ENCODE results near the gene APOL2.

APOL2 gene

DNA sequence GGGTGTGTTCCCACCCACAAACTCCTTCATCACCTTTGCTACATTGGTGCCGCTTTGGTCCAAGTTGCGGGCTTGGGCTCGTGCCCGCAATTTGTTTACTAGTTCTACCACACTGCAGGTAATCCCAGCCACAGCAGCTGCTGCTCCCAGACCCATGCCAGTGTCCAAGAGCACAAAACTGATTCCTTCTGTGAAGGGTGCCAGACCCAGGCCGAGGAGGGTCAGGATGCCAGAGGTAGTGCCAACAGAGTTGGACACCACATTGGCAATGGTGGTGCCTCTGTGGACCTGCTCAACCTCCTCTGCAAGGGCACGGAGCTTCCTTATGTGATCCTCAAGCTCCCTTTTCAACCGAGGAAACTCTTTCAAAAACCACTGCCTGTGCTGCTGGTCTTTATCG is 11.5 kb downstream of the APOL2 start:
- no peak for DNase-seq (ENCODE audit: low spot score)
- no peak overlapping the region for H3K27ac Mint-ChIP-seq
- no peak overlapping the region for H3K4me3 Mint-ChIP-seq
- H3K9me3 Mint-ChIP-seq, result no peaks in the 10 kb centered on the region
- no peaks in the 10 kb centered on the region for H3K27me3 Mint-ChIP-seq (ENCODE audit: low read depth)
- peaks cover 61% of the 10 kb centered on the region for H3K36me3 Mint-ChIP-seq (ENCODE audit: low read depth)
- no peaks in the 10 kb centered on the region for H3K4me1 Mint-ChIP-seq (ENCODE audit: low read depth)

DNA sequence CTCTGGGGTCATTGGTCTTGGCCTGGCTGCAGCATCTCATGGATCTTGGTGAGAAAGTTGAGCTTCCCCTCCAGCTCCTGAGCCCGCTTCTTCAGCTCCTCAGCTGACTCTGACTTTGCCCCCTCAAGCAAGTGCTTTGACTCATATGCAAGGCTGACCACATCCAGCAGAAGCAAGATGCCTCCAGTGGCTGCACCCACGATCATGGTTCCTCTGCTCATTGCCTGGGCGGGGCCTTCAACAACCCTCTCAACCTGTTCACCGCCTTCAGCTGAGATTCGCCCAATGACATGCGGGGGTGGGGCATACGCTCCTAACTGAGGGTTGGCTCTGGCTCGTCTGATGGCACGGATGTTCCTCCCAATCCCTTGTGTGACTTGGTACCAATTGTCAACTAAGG is 11.9 kb downstream of the APOL2 start:
- DNase-seq (ENCODE audit: low spot score), result no peak
- H3K4me3 Mint-ChIP-seq, result no peak overlapping the region
- H3K27me3 Mint-ChIP-seq (ENCODE audit: low read depth), result no peaks in the 10 kb centered on the region
- H3K36me3 Mint-ChIP-seq (ENCODE audit: low read depth), result peaks cover 59% of the 10 kb centered on the region
- H3K4me1 Mint-ChIP-seq (ENCODE audit: low read depth), result no peaks in the 10 kb centered on the region
- H3K27ac Mint-ChIP-seq, result no peak overlapping the region
- no peaks in the 10 kb centered on the region for H3K9me3 Mint-ChIP-seq

DNA sequence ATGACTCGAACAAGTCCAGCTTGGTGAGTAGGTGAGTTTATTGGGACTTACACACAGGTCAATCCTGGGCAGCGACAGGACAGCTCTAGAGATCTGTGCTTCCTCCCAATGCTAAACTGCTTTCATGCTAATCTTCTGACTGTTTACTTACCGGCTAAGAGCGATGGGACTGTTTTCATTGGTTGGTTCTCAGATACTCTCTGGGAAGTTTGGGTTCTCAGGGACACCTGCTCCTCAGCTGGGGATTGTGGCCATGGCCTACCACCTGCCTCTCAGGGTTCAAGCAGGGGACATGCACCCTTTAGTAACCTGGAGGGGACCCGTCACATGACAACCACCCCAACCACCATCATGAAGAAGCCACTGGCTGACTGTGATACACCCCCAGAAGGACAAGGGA is 13.1 kb downstream of the APOL2 start:
- Mint-ChIP-seq H3K4me3 (no peak overlapping the region), H3K27ac (no peak overlapping the region), H3K4me1 (ENCODE audit: low read depth) (peaks cover 2% of the 10 kb centered on the region), H3K36me3 (ENCODE audit: low read depth) (peaks cover 47% of the 10 kb centered on the region), H3K9me3 (no peaks in the 10 kb centered on the region), H3K27me3 (ENCODE audit: low read depth) (peaks cover 2% of the 10 kb centered on the region)
- DNase-seq (ENCODE audit: low spot score), result no peak

DNA sequence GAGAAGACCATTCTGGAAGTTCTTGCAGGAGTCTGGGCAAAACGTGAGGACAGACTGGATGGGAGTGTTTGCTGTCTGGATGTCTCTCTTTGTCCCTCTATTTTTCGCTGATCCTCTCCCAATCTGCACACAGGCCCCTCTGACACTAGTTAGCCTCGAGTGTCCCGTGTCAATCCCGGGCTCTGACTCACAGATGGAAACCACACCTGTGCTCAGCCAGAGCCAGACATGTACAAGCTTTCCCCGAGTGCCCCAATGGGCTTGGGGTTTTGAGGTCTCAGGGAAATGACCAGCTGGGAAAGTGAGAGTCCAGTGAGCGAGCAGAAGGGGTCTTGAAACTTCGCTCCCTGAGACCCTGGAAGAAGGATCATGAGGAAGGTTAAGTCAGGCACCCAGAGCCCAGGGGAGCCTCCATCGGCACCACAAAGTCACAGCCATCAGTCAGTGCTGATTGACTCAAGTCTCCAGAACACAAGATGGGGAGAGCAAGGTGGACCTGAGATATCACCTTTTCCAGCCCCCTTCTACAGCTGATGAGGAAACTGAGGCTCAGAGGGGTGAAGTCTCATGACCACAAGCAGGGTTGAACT is 13.9 kb downstream of the APOL2 start:
- Mint-ChIP-seq H3K4me1 (ENCODE audit: low read depth) (peaks cover 2% of the 10 kb centered on the region), H3K27ac (peak overlapping the region; percentile 14), H3K36me3 (ENCODE audit: low read depth) (peaks cover 40% of the 10 kb centered on the region), H3K9me3 (no peaks in the 10 kb centered on the region), H3K27me3 (ENCODE audit: low read depth) (peaks cover 7% of the 10 kb centered on the region), H3K4me3 (no peak overlapping the region)
- DNase-seq (ENCODE audit: low spot score), result no peak

DNA sequence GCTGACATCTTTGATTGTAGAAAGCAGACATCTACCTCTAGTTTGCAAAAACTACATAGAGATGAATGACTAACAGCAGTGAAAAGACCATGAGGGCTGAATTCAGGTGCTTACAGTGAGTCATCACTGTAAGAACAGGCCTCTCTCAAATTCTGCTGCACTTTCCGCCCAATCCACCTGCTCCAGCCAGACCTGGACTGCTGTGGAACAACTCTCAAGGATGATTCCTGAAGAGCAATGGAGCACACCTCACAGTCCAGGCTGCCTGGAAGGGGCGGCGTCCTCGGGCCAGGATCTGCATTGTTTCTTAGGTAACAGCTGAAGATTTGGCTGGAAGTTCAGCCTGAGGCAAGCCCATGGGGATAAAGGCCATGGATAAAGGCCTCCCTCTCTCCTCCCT is 15.1 kb downstream of the APOL2 start:
- no peaks in the 10 kb centered on the region for H3K9me3 Mint-ChIP-seq
- DNase-seq (ENCODE audit: low spot score), result no peak
- H3K27me3 Mint-ChIP-seq (ENCODE audit: low read depth), result peaks cover 10% of the 10 kb centered on the region
- H3K4me1 Mint-ChIP-seq (ENCODE audit: low read depth), result peaks cover 2% of the 10 kb centered on the region
- no peak overlapping the region for H3K4me3 Mint-ChIP-seq
- H3K27ac Mint-ChIP-seq, result no peak overlapping the region
- peaks cover 35% of the 10 kb centered on the region for H3K36me3 Mint-ChIP-seq (ENCODE audit: low read depth)

DNA sequence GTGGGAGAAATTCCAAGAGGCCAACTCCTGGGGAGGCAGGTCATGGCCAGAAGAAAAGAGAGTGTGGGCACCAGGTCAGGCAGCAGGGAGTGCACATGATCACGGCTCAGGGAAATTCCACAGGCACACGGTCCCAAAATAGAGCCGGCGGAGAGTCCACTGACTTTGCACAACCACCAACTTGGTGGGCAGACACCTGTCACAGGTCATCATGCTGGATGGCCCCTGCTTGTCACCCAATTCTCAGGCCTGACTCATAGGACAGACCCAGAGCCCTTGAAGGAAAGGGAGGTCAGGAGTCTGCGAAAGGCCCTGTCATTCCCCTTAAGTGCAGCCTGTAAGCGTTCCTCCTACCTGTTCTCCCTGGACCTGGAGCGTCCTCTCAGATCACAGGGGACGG is 15.8 kb downstream of the APOL2 start:
- Mint-ChIP-seq H3K27me3 (ENCODE audit: low read depth) (peaks cover 17% of the 10 kb centered on the region), H3K4me1 (ENCODE audit: low read depth) (peaks cover 2% of the 10 kb centered on the region), H3K4me3 (no peak overlapping the region), H3K36me3 (ENCODE audit: low read depth) (peaks cover 27% of the 10 kb centered on the region), H3K9me3 (no peaks in the 10 kb centered on the region), H3K27ac (no peak overlapping the region)
- DNase-seq (ENCODE audit: low spot score), result no peak

DNA sequence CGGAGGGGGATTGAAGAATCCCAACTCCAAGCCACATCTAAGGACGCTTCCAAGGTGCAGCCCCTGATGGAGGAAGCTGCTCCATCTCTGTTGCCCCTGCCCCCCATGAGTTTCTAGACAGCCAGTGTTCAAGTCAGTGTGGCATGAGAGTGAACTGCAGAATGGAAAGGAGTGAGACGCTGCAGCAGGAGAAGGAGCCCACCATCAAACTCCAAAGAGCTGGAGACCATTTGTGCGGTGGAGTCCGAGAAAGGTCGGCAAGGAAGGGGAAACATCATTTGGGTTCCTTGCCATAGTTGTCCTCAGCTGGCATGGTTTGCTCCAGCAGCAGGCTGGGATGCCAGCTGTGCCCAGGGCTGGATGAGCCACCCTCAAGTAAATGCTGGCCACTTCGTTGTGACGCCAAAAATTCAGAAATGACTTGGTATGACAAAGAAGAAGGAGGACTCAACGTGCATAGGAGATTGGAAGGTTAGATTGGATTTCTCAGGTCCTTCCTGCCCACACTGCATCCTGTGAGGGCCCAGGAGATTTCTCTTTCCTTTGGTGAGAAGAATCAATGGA is 16.4 kb downstream of the APOL2 start:
- no peaks in the 10 kb centered on the region for H3K9me3 Mint-ChIP-seq
- DNase-seq (ENCODE audit: low spot score), result no peak
- H3K4me3 Mint-ChIP-seq, result no peak overlapping the region
- peaks cover 24% of the 10 kb centered on the region for H3K36me3 Mint-ChIP-seq (ENCODE audit: low read depth)
- peaks cover 2% of the 10 kb centered on the region for H3K4me1 Mint-ChIP-seq (ENCODE audit: low read depth)
- H3K27me3 Mint-ChIP-seq (ENCODE audit: low read depth), result peaks cover 21% of the 10 kb centered on the region
- no peak overlapping the region for H3K27ac Mint-ChIP-seq

DNA sequence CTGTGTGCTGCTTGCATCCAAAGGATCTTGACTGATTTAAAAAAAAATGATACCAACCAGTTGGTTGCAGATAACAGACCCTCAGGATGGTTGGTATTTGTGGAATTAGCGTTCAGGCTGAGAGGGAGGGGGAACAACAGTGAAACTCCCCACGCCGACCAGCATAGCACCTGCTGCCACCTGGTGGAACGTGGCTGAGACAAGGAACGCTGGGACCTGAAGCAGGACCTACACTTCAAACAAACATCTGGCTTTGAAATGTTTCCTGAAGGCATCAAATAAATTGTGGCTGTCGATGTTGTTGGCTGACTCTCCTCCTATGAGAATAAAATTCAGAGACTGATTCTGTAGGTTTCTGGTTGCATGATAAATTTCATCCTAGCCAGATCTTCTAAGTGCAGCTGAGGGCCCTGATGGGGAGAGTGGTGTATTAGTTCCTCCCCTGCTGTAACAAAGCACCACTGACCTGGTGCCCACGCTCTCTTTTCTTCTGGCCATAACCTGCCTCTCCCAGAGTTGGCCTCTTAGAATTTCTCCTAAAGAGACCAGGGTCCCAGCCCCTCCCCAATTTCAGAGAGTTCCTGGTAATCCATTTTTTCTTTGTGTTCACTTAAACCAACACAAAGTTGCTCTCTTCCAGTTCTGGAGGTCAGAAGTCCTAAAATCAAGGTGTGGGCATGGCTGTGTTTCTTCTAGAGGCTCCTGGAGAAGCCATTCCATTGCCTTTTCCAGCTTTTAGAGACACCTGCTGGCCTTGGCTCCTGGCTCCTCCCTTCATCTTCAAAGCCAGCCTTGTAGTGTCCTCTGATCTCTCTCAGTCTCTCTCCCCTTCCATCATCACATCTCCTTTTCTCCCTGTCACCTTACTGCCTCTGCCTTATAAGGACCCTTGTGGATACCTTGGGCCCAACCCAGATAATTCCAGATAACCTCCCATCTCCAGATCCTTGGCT is 17.3 kb downstream of the APOL2 start:
- Mint-ChIP-seq H3K4me1 (ENCODE audit: low read depth) (peaks cover 2% of the 10 kb centered on the region), H3K4me3 (no peak overlapping the region), H3K9me3 (no peaks in the 10 kb centered on the region), H3K27ac (no peak overlapping the region), H3K36me3 (ENCODE audit: low read depth) (peaks cover 15% of the 10 kb centered on the region), H3K27me3 (ENCODE audit: low read depth) (peaks cover 25% of the 10 kb centered on the region)
- DNase-seq (ENCODE audit: low spot score), result peak; percentile 15

DNA sequence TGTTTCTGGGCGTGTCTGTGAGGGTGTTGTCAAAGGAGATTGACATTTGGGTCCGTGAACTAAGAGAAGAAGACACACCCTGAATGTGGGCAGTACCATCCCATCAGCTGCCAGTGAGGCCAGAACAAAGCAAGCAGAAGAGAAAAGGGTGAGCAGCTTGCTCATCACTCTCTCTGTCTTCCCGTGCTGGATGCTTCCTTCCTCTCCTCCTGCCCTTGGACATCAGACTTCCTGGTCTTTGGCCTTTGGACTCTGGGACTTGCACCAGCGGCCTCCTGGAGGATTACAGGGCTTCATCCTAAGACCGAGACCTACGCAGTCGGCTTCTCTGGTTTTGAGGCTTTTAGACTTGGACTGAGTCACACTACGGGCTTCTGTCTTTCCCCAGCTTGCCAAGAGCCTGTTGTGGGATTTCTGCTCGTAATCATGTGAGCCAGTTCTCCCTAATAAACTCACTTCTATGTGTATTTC is 18.8 kb downstream of the APOL2 start:
- H3K27ac Mint-ChIP-seq, result no peak overlapping the region
- no peak overlapping the region for H3K4me3 Mint-ChIP-seq
- peaks cover 3% of the 10 kb centered on the region for H3K36me3 Mint-ChIP-seq (ENCODE audit: low read depth)
- no peaks in the 10 kb centered on the region for H3K9me3 Mint-ChIP-seq
- peaks cover 2% of the 10 kb centered on the region for H3K4me1 Mint-ChIP-seq (ENCODE audit: low read depth)
- H3K27me3 Mint-ChIP-seq (ENCODE audit: low read depth), result peaks cover 37% of the 10 kb centered on the region
- DNase-seq (ENCODE audit: low spot score), result no peak

DNA sequence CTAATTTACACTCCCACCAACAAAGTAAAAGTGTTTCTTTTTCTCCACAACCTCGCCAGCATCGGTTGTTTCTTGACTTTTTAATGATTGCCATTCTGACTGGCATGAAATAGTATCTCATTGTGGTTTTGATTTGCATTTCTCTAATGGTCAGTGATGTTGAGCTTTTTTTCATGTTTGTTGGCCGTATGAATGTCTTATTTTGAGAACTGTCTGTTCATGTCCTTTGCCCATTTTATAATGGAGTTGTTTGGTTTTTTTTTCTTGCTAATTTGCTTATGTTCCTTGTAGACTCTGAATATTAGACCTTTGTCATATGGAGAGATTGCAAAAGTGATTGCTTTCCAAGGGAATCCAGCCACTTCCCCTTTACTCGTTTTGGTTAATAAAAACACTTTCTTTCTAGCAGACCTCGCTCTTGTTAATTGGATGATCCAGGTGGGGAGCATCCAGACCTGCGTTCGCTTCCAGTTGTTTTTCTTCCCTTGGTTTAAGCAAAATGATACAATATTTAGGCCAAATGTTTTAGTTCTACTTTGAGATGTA is 20.6 kb downstream of the APOL2 start:
- Mint-ChIP-seq H3K4me1 (ENCODE audit: low read depth) (peaks cover 2% of the 10 kb centered on the region), H3K4me3 (no peak overlapping the region), H3K36me3 (ENCODE audit: low read depth) (no peaks in the 10 kb centered on the region), H3K27ac (no peak overlapping the region), H3K9me3 (no peaks in the 10 kb centered on the region), H3K27me3 (ENCODE audit: low read depth) (peaks cover 49% of the 10 kb centered on the region)
- DNase-seq (ENCODE audit: low spot score), result no peak

DNA sequence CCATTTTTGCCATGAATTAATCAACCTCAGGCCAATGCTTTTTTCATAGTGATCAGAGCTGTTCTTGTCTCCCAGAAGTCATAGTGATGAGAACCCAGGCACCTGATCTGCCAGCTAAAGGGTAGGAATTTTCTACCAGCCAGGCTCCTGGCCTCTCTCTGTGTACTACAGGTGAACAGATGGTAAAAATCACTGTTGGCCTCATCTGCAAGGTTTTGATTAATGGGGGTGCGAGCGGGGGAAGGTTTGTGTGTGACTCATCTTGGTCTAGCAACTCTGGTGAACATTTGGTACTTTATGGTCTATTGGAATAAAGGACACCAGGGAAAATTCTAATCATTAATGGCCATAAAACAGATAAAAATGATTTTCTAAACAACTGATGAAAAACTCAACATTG is 23.3 kb downstream of the APOL2 start:
- Mint-ChIP-seq H3K4me1 (ENCODE audit: low read depth) (peaks cover 3% of the 10 kb centered on the region), H3K36me3 (ENCODE audit: low read depth) (no peaks in the 10 kb centered on the region), H3K9me3 (no peaks in the 10 kb centered on the region), H3K27ac (no peak overlapping the region), H3K4me3 (no peak overlapping the region), H3K27me3 (ENCODE audit: low read depth) (peaks cover 64% of the 10 kb centered on the region)
- no peak for DNase-seq (ENCODE audit: low spot score)

DNA sequence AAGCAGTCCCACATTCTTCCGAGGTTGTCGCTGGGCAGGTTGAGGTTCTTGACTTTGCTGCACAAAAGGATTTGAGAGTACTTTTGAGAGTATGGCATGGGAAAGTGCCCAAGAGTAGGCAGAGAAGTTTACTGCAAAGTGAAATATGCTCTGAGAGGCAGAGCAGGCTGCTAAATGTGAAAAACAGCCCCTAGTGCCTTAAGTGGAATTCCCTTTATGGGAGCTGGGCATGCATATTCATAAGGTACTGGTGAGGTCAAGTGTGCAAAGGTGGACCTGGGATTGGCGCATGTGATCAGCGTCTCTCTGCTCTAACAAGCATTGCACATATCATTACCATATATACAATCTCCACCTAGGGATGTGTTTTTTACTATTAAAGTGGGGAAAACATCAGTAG is 25.7 kb downstream of the APOL2 start:
- DNase-seq (ENCODE audit: low spot score), result no peak
- Mint-ChIP-seq H3K4me1 (ENCODE audit: low read depth) (peaks cover 5% of the 10 kb centered on the region), H3K4me3 (no peak overlapping the region), H3K36me3 (ENCODE audit: low read depth) (no peaks in the 10 kb centered on the region), H3K27me3 (ENCODE audit: low read depth) (peaks cover 60% of the 10 kb centered on the region), H3K9me3 (peaks cover 17% of the 10 kb centered on the region), H3K27ac (no peak overlapping the region)

DNA sequence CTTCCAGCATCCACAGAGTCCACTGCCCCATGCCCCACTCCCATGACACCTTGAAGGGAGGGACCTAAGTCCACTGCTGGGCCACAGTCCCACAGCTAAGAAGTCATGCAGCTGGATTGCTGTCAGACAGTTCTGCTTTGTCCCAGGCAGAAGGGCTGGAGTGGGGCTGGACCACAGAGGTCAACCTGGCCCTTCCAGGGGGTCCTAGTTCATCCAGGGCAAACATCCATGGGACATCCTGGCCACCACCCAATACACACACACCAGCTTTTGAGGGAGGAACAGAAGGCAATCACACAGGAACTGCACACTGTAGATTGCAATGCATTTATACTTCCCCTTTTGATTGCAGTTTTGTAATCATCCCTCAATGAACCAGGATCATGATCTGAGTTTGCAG is 26.4 kb downstream of the APOL2 start:
- no peak overlapping the region for H3K27ac Mint-ChIP-seq
- H3K27me3 Mint-ChIP-seq (ENCODE audit: low read depth), result peaks cover 55% of the 10 kb centered on the region
- no peak for DNase-seq (ENCODE audit: low spot score)
- peaks cover 7% of the 10 kb centered on the region for H3K4me1 Mint-ChIP-seq (ENCODE audit: low read depth)
- no peaks in the 10 kb centered on the region for H3K36me3 Mint-ChIP-seq (ENCODE audit: low read depth)
- H3K4me3 Mint-ChIP-seq, result no peak overlapping the region
- H3K9me3 Mint-ChIP-seq, result peaks cover 17% of the 10 kb centered on the region

DNA sequence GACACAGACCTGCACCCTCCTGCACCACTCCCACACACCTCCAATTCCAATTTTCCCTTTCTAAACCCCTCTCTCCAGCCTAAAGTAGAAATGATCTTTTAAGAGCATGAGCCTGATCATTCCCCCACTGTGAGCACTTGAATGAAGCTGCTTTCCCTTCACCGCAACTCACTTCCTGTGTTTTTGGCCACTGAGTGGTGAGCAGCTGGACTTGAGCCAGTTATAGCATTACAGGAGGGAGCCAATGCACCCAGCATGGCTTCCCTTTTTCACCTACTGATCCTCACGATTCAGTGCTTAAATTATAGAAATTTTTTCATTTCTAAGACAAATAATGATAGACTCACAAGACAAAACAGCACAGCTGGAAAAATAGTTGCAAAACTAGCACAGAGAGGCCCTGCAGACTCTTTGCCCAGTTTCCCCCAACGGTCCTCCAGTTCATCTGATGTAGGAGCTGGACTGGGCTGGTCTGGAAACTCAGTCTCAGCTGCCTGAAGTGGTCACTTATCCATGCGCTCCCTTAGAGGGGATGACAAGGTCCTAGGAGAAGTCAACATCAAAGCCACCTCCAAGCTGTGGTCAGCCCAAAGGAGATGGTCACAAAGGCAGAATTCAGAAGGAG is 28.0 kb downstream of the APOL2 start:
- H3K9me3 Mint-ChIP-seq, result peaks cover 17% of the 10 kb centered on the region
- H3K36me3 Mint-ChIP-seq (ENCODE audit: low read depth), result no peaks in the 10 kb centered on the region
- DNase-seq (ENCODE audit: low spot score), result no peak
- H3K27ac Mint-ChIP-seq, result no peak overlapping the region
- H3K27me3 Mint-ChIP-seq (ENCODE audit: low read depth), result peaks cover 48% of the 10 kb centered on the region
- H3K4me1 Mint-ChIP-seq (ENCODE audit: low read depth), result peaks cover 7% of the 10 kb centered on the region
- no peak overlapping the region for H3K4me3 Mint-ChIP-seq

Data from T-helper 2 cell treated with Interferon-gamma antibody and Interleukin-4, amounts not matched to agents 5 μg/mL and 100 μg/mL, for 36 hours (primary cell).